ENCODE data around the gene GRM4.

Gene GRM4

GRCh38 chr6:34142061-34142998 lies 3.6 kb downstream of the GRM4 start:
- no peak for DNase-seq

DNA sequence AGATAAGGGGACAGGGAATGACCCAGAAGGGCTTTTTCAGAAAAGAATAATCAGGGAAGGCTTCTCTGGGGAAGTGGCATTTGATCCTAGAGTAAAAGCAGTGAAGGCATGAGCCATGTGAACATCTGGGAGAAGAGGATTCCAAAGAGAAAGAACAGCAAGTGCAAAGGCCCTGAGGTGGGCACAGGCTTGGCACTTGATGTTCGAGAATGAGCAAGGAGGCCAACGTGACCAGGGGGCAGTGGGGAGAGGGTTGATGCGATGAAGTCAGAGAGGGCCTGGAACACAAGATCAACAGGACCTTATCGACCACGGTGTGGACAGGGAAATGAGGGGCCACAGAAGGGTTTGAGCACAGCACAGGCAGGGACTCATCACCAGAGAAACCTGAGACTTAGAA lies 5.8 kb downstream of the GRM4 start:
- DNase-seq: no peak

DNA sequence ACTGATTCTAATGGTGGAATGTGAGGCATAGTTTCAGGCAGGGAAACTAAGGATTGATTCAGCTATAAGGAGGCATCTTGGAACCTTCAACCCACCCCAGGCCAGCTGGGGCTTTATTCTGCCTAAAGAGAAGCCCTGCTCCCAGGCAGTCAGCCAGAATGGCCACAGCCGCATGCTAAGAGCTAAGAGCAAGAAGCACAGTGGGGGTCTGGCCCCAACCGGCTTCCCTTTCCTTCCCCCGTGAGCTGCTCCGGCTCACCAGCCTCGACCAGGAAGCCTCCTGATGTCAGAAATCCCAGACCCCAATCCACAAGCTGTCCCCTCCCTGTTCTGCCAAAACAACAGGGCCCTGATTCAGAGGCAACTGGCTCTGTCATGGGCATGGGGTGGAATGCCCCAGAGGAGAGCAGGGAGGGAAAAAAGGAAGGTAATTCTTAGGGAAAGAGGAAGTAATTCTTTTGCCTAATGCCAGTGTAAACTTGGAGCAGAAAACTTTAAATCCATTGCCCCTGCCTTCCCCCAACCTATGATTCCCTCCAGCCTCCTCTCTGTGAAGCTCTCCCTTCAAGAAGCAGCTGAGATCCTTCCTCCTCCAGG lies 6.9 kb downstream of the GRM4 start:
- DNase-seq: no peak

- no peak for DNase-seq
Measured at GRCh38 chr6:34138191-34138590, 7.7 kb downstream of the GRM4 start.

- no peak for DNase-seq
Measured at GRCh38 chr6:34135541-34135940, 10.3 kb downstream of the GRM4 start.

- DNase-seq: no peak
Measured at GRCh38 chr6:34132486-34133185, 13.3 kb downstream of the GRM4 start.

- DNase-seq: no peak
Measured at GRCh38 chr6:34131326-34132290, 14.3 kb downstream of the GRM4 start.

GRCh38 chr6:34130862-34131261 lies 15.0 kb downstream of the GRM4 start:
- no peak for DNase-seq

DNA sequence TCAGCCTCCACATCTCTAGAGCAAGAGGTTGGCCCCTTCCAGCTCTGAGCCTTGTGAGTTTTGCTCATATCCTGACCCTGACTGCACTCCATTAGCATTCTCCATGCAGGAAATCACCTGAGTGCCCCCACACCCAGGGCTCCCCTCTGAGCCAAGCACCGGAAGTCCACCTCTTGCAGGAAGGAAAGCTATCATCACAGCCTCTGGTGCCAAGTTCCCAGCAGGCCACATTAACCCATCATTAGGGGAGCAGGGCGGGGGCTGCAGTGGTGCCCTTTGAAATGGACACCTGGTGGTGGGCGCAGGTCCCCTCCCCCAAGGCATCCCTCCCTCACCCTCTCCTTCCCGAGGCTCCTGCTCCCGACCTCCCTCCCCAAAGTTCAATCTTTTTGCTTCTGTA lies 16.1 kb downstream of the GRM4 start:
- DNase-seq: no peak

- no peak for DNase-seq
Measured at GRCh38 chr6:34128045-34128444, 17.8 kb downstream of the GRM4 start.

- no peak for DNase-seq
Measured at GRCh38 chr6:34126419-34126818, 19.5 kb downstream of the GRM4 start.

DNA sequence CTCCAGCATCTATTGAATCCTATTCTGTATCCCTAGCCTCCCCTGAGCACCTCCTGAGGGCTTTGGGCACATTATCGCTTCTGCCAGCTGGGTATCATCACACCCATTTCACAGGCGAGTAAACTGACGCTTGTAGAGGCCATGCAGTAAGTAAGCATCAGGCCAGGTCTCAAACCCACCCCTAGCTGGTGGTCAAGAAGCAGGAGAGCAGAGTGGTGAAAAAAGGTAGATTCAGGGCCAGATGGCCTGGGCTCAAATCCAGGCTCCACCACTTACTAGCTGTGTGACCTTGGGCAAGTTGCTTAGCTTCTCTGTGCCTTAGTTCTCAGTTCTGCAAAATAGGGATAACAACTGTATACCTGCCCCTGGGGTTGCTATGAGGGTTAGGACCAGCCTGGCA lies 19.9 kb downstream of the GRM4 start:
- DNase-seq: no peak

DNA sequence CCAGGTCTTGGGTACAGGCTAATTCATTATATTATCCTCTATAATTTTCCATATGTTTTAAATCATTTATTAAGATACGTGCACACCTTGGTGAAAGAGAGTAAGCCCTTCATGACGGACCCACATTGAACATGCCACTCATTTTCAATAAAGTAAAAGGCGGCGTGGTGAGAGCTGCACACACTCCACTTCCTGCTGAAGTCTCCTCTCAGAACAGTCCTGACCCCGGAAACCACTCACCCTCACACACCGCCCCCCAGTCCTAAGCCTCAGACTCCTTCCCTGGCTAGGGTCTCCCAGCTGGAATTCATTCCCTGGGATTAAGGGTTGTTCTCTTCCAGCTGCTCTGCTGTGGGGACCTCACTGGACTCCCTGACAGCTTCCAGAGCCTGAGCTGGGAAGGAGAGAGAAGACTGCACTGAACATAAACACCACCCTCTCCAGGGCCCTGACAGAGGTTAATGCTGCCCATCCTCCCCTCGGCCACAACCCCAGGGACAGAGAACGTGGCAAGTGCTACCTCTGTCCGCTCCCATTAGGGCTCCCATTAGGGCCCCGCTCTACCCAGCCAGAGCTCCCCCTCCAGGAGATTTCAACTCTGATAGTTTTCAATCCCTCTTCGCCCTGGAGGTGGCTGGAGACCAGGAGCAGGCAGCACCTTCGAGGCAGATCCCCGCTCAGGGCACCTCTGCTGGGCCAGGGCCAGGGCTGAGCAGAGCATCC lies 24.8 kb downstream of the GRM4 start:
- DNase-seq: no peak

GRCh38 chr6:34115915-34116314 lies 30.0 kb downstream of the GRM4 start:
- DNase-seq: no peak

DNA sequence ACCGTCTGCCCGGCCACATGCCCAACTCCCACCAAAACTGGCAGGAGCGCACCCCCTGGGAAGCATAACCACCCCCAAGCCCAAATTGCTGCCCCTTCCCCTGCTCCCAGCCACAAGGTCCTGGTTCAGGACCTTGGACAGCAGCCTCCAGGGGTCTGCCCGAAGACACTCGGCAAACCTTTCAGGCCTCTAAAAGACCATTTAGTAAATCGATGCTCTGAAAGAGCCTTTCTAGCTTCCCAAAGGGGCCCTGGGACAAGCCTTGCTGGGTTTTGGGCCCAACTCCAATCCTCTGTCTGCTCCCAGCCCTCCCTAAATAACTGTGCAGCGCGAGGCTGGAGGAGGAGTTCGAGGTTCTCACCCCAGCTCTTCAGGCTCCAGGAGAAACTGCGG lies 30.5 kb downstream of the GRM4 start:
- no peak for DNase-seq

GRCh38 chr6:34114695-34115402 lies 31.0 kb downstream of the GRM4 start:
- no peak for DNase-seq

GRCh38 chr6:34113532-34113931 lies 32.4 kb downstream of the GRM4 start:
- DNase-seq: no peak

DNA sequence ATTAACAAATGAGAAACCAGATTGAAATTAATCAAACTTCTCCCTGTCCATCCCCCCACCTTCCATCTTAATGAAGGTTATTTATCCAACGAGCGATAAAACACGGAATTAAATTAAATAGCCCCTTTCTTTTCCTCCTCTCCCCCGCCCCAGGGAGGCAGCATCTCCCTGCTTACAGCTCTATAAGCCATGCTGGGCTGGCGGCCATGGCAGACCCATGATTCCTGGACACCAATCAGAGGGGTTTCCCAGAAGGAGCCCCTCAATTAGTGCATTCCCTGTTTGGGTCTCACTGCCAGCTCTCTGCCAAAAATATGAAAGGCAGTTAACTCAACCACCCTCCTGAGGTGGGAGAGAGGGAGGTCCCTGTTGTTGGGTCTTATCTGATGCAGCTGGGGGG lies 33.8 kb downstream of the GRM4 start:
- no peak for DNase-seq

DNA sequence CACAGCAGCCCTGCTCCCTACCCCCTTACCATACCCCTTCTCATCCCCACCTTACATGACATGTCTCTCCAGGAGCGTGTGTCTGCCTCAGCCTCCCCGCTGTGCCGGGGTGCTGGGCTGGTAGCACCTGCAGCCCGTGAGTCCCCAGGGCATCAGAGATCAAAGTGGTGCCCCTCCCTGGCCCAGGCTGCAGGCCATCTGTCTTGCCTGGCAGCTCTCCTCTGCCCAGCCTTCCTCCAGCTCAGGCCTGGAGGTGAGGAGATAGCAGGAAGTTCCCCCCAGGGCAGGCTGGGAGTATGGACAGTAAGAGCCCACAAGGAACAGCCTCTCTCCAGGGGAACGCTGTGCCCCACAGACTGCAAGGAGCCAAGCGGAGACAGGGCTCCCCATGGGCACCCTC lies 35.3 kb downstream of the GRM4 start:
- no peak for DNase-seq

- no peak for DNase-seq
Measured at GRCh38 chr6:34108176-34108575, 37.7 kb downstream of the GRM4 start.

GRCh38 chr6:34106900-34107299 lies 39.0 kb downstream of the GRM4 start:
- no peak for DNase-seq
